Hepatocyte (in vitro differentiated cells): ENCODE data around the gene SLC5A10. TPM values are rescaled to one million over a fixed set of nuclear protein-coding genes. Genes with fewer than 3 reads are reported as not detected.
A peak's percentile ranks its signal among the peaks of the same experiment; 100 is the strongest.

ENCODE experiments used
- DNase-seq: peaks from one replicate; pipeline ENCODE4 v3.0.0-alpha.2; 2016; ENCODE audit warnings: low spot score
- H2AFZ ChIP-seq: fragments of 200-600 bp; sonication (generic); 2 replicates; pipeline ENCODE4 v1.6.0; 2016; ENCODE audit warnings: antibody characterized with exemption, mild to moderate bottlenecking
- H3K27ac ChIP-seq: fragments of 200-600 bp; sonication (generic); 2 replicates; pipeline ENCODE4 v1.5.1; 2016; ENCODE audit warnings: mild to moderate bottlenecking
- H3K27me3 ChIP-seq: fragments of 200-600 bp; sonication (generic); 2 replicates; pipeline ENCODE4 v1.6.1; 2016
- H3K36me3 ChIP-seq: fragments of 200-600 bp; sonication (generic); replicated peaks from 2 replicates; pipeline ENCODE4 v1.5.1; 2016; ENCODE audit warnings: low read depth; ENCODE audit not compliant: insufficient read depth
- H3K4me1 ChIP-seq: fragments of 200-600 bp; sonication (generic); 2 replicates; pipeline ENCODE4 v1.5.1; 2016; ENCODE audit warnings: mild to moderate bottlenecking, moderate library complexity; ENCODE audit not compliant: insufficient read depth
- H3K4me2 ChIP-seq: fragments of 200-600 bp; sonication (generic); 2 replicates; pipeline ENCODE4 v1.6.0; 2016
- H3K4me3 ChIP-seq: fragments of 200-600 bp; sonication (generic); 2 replicates; pipeline ENCODE4 v1.5.1; 2016; ENCODE audit warnings: mild to moderate bottlenecking
- H3K79me2 ChIP-seq: fragments of 200-600 bp; sonication (generic); 2 replicates; pipeline ENCODE4 v1.6.0; 2017; ENCODE audit warnings: mild to moderate bottlenecking
- H3K9me2 ChIP-seq: fragments of 200-600 bp; sonication (generic); replicated peaks from 2 replicates; pipeline ENCODE4 v1.6.0; 2017; ENCODE audit warnings: mild to moderate bottlenecking; ENCODE audit not compliant: insufficient read depth
- H3K9me3 ChIP-seq: fragments of 200-600 bp; sonication (generic); 2 replicates; pipeline ENCODE4 v1.5.1; 2016; ENCODE audit warnings: low read depth, mild to moderate bottlenecking
- H4K20me1 ChIP-seq: fragments of 200-600 bp; sonication (generic); 2 replicates; pipeline ENCODE4 v1.6.0; 2016; ENCODE audit warnings: mild to moderate bottlenecking; ENCODE audit not compliant: insufficient read depth, poor library complexity, severe bottlenecking
- CTCF ChIP-seq: fragments of 200-600 bp; sonication (generic); IDR thresholded peaks from 2 replicates; pipeline ENCODE4 v1.5.1; 2016; ENCODE audit warnings: antibody characterized with exemption, mild to moderate bottlenecking; ENCODE audit not compliant: poor library complexity
- EZH2 ChIP-seq: fragments of 200-600 bp; sonication (generic); IDR thresholded peaks from 2 replicates; pipeline ENCODE4 v1.6.1; 2016; ENCODE audit warnings: antibody characterized with exemption, mild to moderate bottlenecking, borderline replicate concordance
- EZH2phosphoT487 ChIP-seq: fragments of 200-600 bp; sonication (generic); IDR thresholded peaks from one replicate; pipeline ENCODE4 v1.6.1; 2018; ENCODE audit warnings: antibody characterized with exemption, mild to moderate bottlenecking, low read depth, moderate library complexity; ENCODE audit not compliant: unreplicated experiment, severe bottlenecking
- WGBS: methylation state at CpG from one replicate; pipeline ENCODE4 v1.1.6; 2016; ENCODE audit warnings: low lambda C conversion rate; ENCODE audit errors: missing lambda C conversion rate; 5-methylcytosine and 5-hydroxymethylcytosine counted together
- polyA plus RNA-seq: library from polyadenylated mRNA; unstranded; fragments of >200 nt; fragmentation: Nextera tagmentation; extraction: Ambion mirVana; gene quantifications from 2 replicates; pipeline ENCODE4 v1.2.1, GENCODE V29; 2016
- total RNA-seq: library from RNA; depleted of rRNA; stranded (reverse); fragments of >200 nt; gene quantifications from 2 replicates; pipeline ENCODE4 v1.2.3, GENCODE V29; 2014

SLC5A10 gene
- total and polyA plus RNA-seq, 2 experiments from 2014 or later, result 0.22 TPM; not detected in 1

GRCh38 chr17:18999394-18999793 is 47.4 kb downstream of the SLC5A10 start:
- no peak for DNase-seq
- Histone ChIP-seq H3K27ac (peak overlapping the region; percentile 86), H3K36me3 (no peaks in the 10 kb centered on the region), H4K20me1 (peaks cover 27% of the 10 kb centered on the region), H3K9me3 (peaks cover 10% of the 10 kb centered on the region), H3K27me3 (no peaks in the 10 kb centered on the region), H3K4me2 (no peak overlapping the region), H2AFZ (no peak overlapping the region), H3K79me2 (peaks cover 86% of the 10 kb centered on the region), H3K9me2 (no peaks in the 10 kb centered on the region), H3K4me1 (peaks cover 35% of the 10 kb centered on the region), H3K4me3 (no peak overlapping the region)
- WGBS, result over 99% methylated on average over 8 of the region's 8 CpGs
- TF ChIP-seq CTCF, result no peak
- no peak for TF ChIP-seq EZH2phosphoT487
- no peak for TF ChIP-seq EZH2

GRCh38 chr17:18999911-19000310 is 47.9 kb downstream of the SLC5A10 start:
- peaks cover 25% of the 10 kb centered on the region for H4K20me1 ChIP-seq
- no peak for TF ChIP-seq EZH2
- no peak for TF ChIP-seq EZH2phosphoT487
- no peak for TF ChIP-seq CTCF
- H2AFZ ChIP-seq, result no peak overlapping the region
- DNase-seq, result no peak
- peak overlapping the region; percentile 86 for H3K27ac ChIP-seq
- no peaks in the 10 kb centered on the region for H3K27me3 ChIP-seq
- peaks cover 32% of the 10 kb centered on the region for H3K4me1 ChIP-seq
- no peaks in the 10 kb centered on the region for H3K36me3 ChIP-seq
- H3K4me3 ChIP-seq, result no peak overlapping the region
- WGBS, result 83% methylated on average over 6 of the region's 6 CpGs
- H3K4me2 ChIP-seq, result peak overlapping the region; percentile 97
- H3K9me2 ChIP-seq, result no peaks in the 10 kb centered on the region
- peaks cover 9% of the 10 kb centered on the region for H3K9me3 ChIP-seq
- peaks cover 81% of the 10 kb centered on the region for H3K79me2 ChIP-seq

GRCh38 chr17:19000531-19001325 is 48.8 kb downstream of the SLC5A10 start:
- H3K9me2 ChIP-seq, result no peaks in the 10 kb centered on the region
- no peak overlapping the region for H3K4me3 ChIP-seq
- H3K4me2 ChIP-seq, result peak overlapping the region; percentile 97
- TF ChIP-seq EZH2phosphoT487 (no peak), CTCF (no peak), EZH2 (no peak)
- H3K36me3 ChIP-seq, result no peaks in the 10 kb centered on the region
- H3K79me2 ChIP-seq, result peaks cover 73% of the 10 kb centered on the region
- peak overlapping the region; percentile 86 for H3K27ac ChIP-seq
- peaks cover 25% of the 10 kb centered on the region for H4K20me1 ChIP-seq
- H3K4me1 ChIP-seq, result peaks cover 35% of the 10 kb centered on the region
- WGBS, result 71% methylated on average over 17 of the region's 17 CpGs
- DNase-seq, result peak; percentile 85
- no peaks in the 10 kb centered on the region for H3K27me3 ChIP-seq
- peaks cover 1% of the 10 kb centered on the region for H3K9me3 ChIP-seq
- no peak overlapping the region for H2AFZ ChIP-seq
